Pancreas (tissue), 10 donors: ENCODE results near the gene MKNK1. TPM values are rescaled to one million over a fixed set of nuclear protein-coding genes. Genes with fewer than 3 reads are reported as not detected.

Experiments used
- ATAC-seq, 4 donors: fragments of 200-7000 bp; cut with Tn5 transposase; one replicate each; pipeline versions ENCODE4 v1.8.0 to v1.9.1; 2020; ENCODE audit warnings: mild to moderate bottlenecking in 4 of 4, moderate library complexity in 4 of 4
- DNase-seq, 6 donors: peaks; one replicate each; pipeline ENCODE4 v3.0.0-alpha.2; 2020
- FAIRE-seq: peaks from 2 replicates; lab custom pipeline; 2012; peaks lifted over from hg19 to GRCh38; lab: Jason Lieb, UNC
- H3K27ac ChIP-seq, 4 donors: fragments of 200-600 bp; sonication (generic); 1 replicate in 3 of 4; 2 replicates in 1 of 4; pipeline versions ENCODE4 v1.5.0 to v1.8.0; 2020
- H3K27me3 ChIP-seq, 4 donors: fragments of 200-600 bp; one replicate each; pipeline ENCODE4 v1.8.0; 2021
- H3K36me3 ChIP-seq, 3 donors: fragments of 200-600 bp; sonication (generic) in 1 of 3; one replicate each; pipeline versions ENCODE4 v1.5.0 to v1.8.0; 2020 to 2021
- H3K4me1 ChIP-seq, 3 donors: fragments of 200-600 bp; one replicate each; pipeline ENCODE4 v1.8.0; 2021
- H3K4me3 ChIP-seq, 4 donors: fragments of 200-600 bp; sonication (generic) in 2 of 4; one replicate each; pipeline versions ENCODE4 v1.5.0 to v1.8.0; 2020 to 2021
- H3K9me3 ChIP-seq, 4 donors: fragments of 200-600 bp; one replicate each; pipeline ENCODE4 v1.8.0; 2021
- WGBS, 2 donors: extraction: QIAGEN DNeasy Blood & Tissue Kit; methylation state at CpG; one replicate each; pipeline ENCODE4 v1.1.7; 2013; 5-methylcytosine and 5-hydroxymethylcytosine counted together
- intact Hi-C, 3 donors: fragments of 100-400 bp; cut with DNase I; formaldehyde crosslinking; loops; one replicate each; pipeline versions ENCODE4 v1.11.1 to v1.14.2; 2022
- polyA plus RNA-seq, 2 donors: library from polyadenylated mRNA; stranded (reverse); fragments of 200-250 nt; gene quantifications; one replicate each; pipeline ENCODE4 v1.2.3, GENCODE V29; 2013
- total RNA-seq, 6 donors: library from RNA; stranded (reverse); fragmentation: NEBNext Ultra II Directional in 4 of 6; extraction: Animal tissue kit (Norgen Biotek cat#: 25700) in 4 of 6; gene quantifications; one replicate each; pipeline versions ENCODE4 v1.2.1 to v1.2.4, GENCODE V29; 2021 to 2023
- TF ChIP-seq, protein P1 (sequence below), 4 donors: fragments of 200-600 bp; sonication (generic) in 3 of 4; IDR thresholded peaks; one replicate each; pipeline versions ENCODE4 v1.5.0 to v1.8.0; 2021; ENCODE audit warnings: antibody characterized with exemption in 4 of 4
- donor health status: healthy with polysubstance abuse.
- donor health status: DM: no; HTN: no; CAD: no; lungs with moderate emphysema.
- donor health status: DM: no; HTN: no; CAD: no.
- donor health status: control.
- donor health status: control.
- donor health status: Bipolar disorder and iron deficiency.
- donor health status: DM: yes; HTN: yes; CAD: no.
- donor health status: DM: no; HTN: no; CAD: no.
- donor health status: DM: no; HTN: no; CAD: no.
- donor health status: DM: yes; HTN: yes; CAD: no.

Gene MKNK1
- total and polyA plus RNA-seq, 8 donors, result 44.9 to 172 (median 103) TPM

- TF ChIP-seq, protein P1, sequence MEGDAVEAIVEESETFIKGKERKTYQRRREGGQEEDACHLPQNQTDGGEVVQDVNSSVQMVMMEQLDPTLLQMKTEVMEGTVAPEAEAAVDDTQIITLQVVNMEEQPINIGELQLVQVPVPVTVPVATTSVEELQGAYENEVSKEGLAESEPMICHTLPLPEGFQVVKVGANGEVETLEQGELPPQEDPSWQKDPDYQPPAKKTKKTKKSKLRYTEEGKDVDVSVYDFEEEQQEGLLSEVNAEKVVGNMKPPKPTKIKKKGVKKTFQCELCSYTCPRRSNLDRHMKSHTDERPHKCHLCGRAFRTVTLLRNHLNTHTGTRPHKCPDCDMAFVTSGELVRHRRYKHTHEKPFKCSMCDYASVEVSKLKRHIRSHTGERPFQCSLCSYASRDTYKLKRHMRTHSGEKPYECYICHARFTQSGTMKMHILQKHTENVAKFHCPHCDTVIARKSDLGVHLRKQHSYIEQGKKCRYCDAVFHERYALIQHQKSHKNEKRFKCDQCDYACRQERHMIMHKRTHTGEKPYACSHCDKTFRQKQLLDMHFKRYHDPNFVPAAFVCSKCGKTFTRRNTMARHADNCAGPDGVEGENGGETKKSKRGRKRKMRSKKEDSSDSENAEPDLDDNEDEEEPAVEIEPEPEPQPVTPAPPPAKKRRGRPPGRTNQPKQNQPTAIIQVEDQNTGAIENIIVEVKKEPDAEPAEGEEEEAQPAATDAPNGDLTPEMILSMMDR (IDR thresholded peaks at IDR 0.05), result no peak
- intact Hi-C loops, result no loop called here
- H3K36me3 ChIP-seq, result peaks cover 0 to 17% (median 0%) of the 10 kb centered on the region in 3 donors
- FAIRE-seq (no peak), DNase-seq (no peak), ATAC-seq (no peak)
- peaks cover 0 to 10% (median 6%) of the 10 kb centered on the region in 3 donors for H3K4me1 ChIP-seq
- no peaks in the 10 kb centered on the region for H3K27me3 ChIP-seq
- WGBS, 2 donors, result 43% methylated on average over 2 of the region's 2 CpGs
- no peak overlapping the region for H3K4me3 ChIP-seq
- H3K9me3 ChIP-seq, result no peaks in the 10 kb centered on the region
- H3K27ac ChIP-seq, result no peak overlapping the region
These were observed 33.5 kb upstream of the MKNK1 start for GRCh38 chr1:46637444-46638083.

- Histone ChIP-seq H3K27me3 (no peaks in the 10 kb centered on the region), H3K4me1 (peaks cover 0 to 10% (median 6%) of the 10 kb centered on the region in 3 donors), H3K9me3 (no peaks in the 10 kb centered on the region), H3K36me3 (peaks cover 0 to 28% (median 0%) of the 10 kb centered on the region in 3 donors), H3K4me3 (no peak overlapping the region), H3K27ac (no peak overlapping the region)
- intact Hi-C loops, result no loop called here
- TF ChIP-seq, protein P1 (IDR thresholded peaks at IDR 0.05), result no peak
- 96 to 100% methylated on average over 2 of the region's 2 CpGs for WGBS, 2 donors
- ATAC-seq, result no peak
- FAIRE-seq, result no peak
- no peak for DNase-seq
These were observed 31.1 kb upstream of the MKNK1 start for GRCh38 chr1:46635205-46635604.

DNA sequence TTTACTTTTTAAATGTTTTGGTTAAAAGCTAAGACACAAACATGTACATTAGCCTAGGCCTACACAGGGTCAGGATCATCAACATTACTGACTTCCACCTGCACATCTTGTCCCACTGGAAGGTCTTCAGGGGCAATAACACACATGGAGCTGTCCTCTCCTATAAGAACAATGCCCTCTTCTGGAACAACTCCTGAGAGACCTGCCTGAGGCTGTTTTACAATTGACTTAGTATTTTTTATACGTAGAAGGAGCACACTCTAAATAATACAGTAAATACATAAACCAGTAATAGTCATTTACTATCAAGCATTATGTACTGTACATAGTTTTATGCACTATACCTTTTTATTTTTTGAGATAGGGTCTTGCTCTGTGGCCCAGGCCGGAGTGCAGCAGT lies 26.7 kb upstream of the MKNK1 start:
- peaks cover 0 to 24% (median 0%) of the 10 kb centered on the region in 3 donors for H3K36me3 ChIP-seq
- no peak overlapping the region for H3K27ac ChIP-seq
- H3K4me1 ChIP-seq, result no peaks in the 10 kb centered on the region
- WGBS, 2 donors, result 83 to 86% methylated on average over 2 of the region's 2 CpGs
- TF ChIP-seq, protein P1 (IDR thresholded peaks at IDR 0.05), result no peak
- DNase-seq (no peak), FAIRE-seq (no peak), ATAC-seq (no peak)
- no peaks in the 10 kb centered on the region for H3K27me3 ChIP-seq
- H3K4me3 ChIP-seq, result no peak overlapping the region
- intact Hi-C loops, result no loop called here
- H3K9me3 ChIP-seq, result no peaks in the 10 kb centered on the region

DNA sequence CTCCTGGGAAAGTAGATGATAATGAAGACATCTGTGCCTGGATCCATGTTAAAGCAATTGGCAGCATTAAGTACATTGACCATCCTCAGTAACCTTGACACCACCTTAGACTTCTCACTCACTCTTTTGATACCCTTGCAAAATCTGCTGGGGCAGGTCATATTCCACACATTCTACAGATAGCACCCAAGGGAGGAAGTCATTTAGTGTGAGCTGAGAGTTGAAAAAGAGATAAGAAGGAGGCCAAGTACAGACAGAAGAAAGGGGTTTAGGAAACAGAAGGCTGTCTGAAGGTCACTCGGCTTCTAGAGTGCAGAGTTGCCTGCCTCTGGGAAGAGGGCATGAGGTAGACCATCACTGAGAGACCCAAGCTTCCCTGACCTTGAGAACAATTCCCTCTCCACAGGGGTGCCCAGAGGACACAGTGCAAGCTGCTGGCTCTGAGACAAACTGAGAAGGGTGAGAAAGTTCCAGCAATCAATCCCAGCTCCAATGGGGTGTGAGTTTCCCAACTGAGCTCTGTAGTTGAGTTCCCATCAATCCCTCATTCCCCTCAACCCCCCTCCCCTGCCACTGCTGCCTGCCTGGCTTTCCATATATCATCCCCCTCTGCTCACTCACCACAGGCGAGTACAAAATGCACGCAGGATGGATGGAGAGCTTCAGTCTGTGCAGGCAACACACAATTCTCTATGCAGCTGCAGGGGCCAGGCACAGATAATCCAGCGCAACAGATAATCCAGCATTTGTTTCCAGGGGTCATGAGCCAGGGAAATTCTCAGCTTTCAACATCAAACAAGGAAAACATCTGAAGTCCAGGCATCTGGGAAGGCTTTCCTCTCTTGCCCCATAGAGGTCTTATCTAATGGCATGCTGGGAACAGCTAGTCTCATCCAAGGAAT lies 19.9 kb upstream of the MKNK1 start:
- Histone ChIP-seq H3K27ac (no peak overlapping the region), H3K36me3 (no peaks in the 10 kb centered on the region), H3K9me3 (no peaks in the 10 kb centered on the region), H3K4me3 (no peak overlapping the region), H3K27me3 (no peaks in the 10 kb centered on the region), H3K4me1 (peaks cover 0 to 3% (median 0%) of the 10 kb centered on the region in 3 donors)
- 77 to 81% methylated on average over 4 of the region's 4 CpGs for WGBS, 2 donors
- TF ChIP-seq, protein P1 (IDR thresholded peaks at IDR 0.05), result no peak
- FAIRE-seq (no peak), ATAC-seq (no peak), DNase-seq (no peak)
- intact Hi-C loops, result loop anchor here in 2 of 3 donors (5.0 to 10.0 kb wide), 2 partner anchors 98 to 101 kb away; no protein-coding TSS in a partner anchor
